GM20431 (cell line): ENCODE data around the gene PLSCR4.

ENCODE experiments used
- in situ Hi-C: fragments of 300-500 bp; cut with MseI, MboI; formaldehyde crosslinking; loops from one replicate; pipeline ENCODE4 v1.15.0; 2020; ENCODE audit warnings: low sequenced_read_pairs; ENCODE audit not compliant: unreplicated experiment

PLSCR4 gene

DNA sequence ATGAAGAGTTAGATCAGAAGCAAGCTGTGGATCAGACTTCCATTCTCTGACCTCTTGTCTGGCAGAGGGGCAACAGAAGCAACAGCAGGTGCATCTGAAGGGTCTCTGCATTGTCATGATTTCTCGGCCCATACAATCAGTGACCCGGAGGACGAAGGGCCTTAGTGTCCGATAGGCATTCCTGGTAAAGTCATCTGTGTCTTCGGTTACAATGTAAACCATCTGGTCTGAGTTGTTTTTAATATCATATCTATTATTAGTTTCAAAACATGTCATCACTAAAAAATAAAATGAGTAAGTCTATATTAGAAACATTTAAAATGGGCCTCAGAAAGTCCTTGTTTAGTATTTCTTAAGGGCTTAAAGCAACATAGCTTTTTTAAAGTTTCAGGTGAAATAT lies 51.1 kb downstream of the PLSCR4 start:
- in situ Hi-C loops, result loop anchor here (25.0 kb wide), 1 partner anchor 363 kb away; no protein-coding TSS in a partner anchor

DNA sequence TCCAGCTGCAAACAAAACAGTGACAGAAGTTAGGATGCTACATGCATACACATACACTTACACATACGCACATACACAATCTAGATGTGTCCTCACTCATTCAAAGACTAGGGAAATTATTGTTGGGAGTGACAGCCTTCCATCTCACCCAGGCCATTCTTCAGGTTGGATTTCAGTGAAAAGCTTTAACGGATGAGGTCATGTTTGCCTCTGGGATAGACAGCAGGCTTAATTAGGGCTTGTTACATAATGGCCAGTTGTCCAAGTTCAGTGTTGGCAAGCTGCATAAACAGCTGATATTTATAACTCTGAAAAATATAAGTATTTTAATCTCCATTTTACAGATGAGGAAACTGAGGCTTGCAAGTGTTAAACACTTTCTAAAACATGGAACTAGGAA lies 54.1 kb downstream of the PLSCR4 start:
- in situ Hi-C loops, result no loop called here

DNA sequence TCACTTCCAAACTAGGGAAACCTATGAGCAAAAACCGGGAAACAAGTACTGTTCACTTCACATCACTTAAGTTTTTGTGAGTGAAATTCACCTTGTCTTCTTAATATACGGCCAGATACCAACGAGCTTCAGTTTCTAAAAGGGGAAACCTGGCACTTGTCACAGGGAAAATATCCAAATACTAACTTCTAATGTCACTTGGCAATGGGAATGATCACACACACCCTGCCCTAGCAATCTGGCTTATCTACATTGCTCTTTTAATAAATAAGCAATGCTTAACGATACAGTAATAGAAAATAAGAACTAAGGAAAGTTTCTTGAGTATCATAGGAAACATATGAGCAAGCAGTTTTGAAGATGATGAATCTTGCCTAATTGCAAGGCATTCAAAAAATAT lies 55.3 kb downstream of the PLSCR4 start:
- in situ Hi-C loops, result no loop called here

DNA sequence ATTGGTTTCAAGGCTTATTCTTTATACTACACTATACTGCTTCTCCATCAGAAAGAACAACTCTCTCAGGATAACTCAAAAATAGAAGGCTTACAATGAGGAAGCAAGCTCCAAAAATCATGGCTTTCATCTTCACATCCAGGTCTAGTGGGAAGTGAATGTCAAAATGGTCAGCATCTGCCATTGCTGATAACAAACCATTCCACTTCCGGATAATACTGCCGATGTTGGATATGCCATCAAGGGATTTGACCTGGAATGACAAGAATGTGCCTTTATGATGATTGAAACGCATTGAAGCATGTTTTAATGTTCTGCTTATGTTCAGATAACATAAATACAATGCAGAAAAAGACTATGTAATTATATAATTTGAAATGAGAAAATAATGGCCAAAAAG lies 55.9 kb downstream of the PLSCR4 start:
- in situ Hi-C loops, result no loop called here

DNA sequence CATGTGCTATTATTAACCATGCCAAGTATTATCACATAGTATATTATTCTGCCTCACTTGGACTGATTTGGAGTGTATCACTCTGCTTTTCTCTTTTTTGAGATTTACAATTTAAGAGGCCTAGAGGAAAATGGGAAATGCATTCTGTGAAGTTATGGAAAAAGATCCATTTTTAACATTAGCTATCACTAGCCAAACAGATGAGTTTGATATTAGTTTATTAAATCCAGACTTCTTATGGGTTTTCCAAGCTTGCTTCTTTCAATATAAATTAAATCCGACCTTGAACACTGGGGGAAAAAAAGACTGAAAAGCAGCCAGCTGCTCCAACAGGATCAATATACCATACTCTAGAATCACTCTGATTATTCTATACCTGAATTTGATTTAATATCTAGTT lies 59.9 kb downstream of the PLSCR4 start:
- in situ Hi-C loops, result no loop called here

DNA sequence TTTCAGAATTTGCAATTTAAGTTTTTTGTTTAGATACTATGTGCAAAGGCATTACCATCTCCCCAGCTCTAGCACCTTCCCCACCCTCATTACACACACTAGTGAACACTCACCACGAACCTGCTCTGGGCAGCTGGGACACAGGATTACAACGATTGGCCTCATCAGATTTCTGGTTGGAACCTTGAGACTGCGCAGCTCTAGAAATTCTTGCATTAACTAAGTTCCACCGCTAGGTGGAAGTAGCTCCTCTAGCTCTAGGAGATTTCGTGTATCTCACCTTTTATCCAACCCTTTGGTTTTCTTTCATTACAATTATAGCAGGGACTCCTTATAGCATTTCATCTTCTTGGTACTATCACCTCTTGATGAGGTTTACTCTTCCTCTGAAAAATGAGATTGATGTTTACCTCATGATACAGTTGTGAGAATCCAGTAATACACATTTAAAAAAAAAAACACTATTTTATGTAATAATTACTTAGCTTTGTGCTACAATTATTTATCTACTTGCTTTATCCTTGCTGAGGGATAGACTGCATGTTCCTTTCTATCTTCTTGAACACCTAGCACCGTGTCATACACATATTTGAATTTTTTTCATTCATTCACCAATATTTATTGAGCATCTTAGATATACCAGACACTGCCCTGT lies 61.3 kb downstream of the PLSCR4 start:
- in situ Hi-C loops, result no loop called here

DNA sequence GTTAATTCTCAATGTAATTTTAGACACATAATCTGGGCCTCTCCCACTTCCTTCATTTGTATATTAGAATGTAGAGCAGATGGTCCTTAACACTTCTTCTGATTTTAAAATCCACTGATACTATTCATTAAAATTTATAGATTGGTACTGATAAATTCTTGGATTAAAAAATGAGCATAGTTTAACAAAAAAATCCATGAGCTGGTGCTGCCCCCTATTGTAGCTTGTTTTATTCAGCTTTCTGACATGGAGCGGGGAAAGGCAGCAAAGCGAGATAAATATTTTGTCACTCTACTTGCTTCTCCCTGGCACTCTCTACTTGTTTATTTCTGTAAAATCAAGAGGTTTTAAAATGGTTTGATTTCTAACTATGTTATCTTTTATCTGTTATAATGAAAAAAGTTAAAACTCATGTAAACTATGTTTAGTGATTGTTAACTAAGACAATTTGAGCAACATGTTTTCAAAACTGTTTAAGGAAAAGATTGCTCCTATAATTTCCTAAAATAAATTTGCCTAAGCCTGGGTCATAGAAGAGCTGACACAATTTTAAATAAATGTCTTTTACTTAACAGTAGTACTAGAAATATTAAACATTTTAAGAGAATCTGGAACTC lies 63.5 kb downstream of the PLSCR4 start:
- in situ Hi-C loops, result no loop called here

DNA sequence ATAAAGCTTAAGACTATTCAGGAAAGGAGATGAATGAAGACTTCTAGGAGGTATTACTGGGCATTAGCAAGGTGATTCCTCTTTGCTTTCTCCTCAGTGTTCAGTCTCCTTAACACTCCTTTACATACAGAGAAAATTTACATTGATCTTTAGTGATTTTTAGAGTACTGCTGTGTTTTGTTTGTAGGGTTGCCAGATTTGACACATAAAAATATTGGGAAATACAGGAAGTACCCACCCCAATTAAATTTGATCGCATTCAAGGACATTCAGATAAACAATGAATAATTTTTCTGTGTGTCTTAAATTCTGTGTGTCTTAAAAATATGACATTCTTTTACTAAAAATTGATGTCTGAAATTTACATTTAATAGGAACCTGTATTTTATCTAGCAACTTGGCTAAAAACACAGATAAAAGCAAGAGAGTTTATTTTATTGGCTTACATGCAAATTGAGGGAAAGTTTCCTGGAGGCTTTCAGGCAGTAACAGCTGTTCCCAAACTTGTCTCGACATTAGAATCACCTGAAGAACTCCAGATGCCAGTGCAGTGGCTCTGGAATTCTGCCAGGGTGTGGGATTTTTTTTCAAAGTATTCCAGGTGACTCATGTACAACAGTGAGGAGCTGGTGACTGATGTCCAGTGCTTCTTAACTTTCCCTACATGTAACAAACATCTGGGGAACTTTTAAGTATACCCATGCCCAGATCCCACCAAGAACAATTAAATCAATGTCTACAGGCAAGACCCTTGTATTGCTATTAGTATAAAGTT lies 66.5 kb downstream of the PLSCR4 start:
- in situ Hi-C loops, result no loop called here

DNA sequence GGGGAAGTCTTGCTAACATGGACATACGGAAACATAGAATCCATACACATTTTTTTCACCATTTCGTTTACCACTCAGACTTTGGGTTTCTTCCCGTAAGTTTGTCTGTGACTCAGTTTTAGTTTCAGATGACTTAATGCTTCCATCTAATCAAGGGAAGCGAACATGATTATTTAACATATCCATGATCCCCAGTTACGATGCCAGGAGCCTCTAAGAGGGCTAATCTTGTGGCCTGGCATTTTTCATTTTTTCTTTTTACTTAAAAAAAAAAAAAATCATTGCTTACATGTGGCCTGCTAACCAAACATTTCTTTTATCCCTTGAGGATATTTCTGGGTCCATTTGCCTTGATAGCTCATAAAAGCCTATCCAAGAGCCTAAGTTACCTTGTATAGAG lies 69.7 kb downstream of the PLSCR4 start:
- in situ Hi-C loops, result no loop called here

DNA sequence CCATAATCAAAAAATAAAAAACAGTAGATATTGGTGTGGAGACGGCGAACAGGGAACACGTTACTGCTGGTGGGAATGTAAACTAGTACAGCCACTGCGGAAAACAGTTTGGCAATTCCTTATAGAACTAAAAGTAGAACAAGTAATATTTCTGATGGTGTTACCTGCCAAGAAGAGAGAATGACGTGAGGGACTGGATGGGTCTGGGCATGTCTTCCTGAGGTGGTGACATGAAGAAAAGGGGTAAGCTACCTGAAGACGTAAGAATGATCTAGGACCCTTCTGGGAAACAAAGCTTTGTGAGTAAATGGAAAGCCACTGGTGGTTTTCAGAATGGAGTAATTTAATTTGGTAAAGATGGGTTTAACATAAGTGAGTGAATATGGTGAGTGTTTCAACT lies 70.5 kb downstream of the PLSCR4 start:
- in situ Hi-C loops, result no loop called here

DNA sequence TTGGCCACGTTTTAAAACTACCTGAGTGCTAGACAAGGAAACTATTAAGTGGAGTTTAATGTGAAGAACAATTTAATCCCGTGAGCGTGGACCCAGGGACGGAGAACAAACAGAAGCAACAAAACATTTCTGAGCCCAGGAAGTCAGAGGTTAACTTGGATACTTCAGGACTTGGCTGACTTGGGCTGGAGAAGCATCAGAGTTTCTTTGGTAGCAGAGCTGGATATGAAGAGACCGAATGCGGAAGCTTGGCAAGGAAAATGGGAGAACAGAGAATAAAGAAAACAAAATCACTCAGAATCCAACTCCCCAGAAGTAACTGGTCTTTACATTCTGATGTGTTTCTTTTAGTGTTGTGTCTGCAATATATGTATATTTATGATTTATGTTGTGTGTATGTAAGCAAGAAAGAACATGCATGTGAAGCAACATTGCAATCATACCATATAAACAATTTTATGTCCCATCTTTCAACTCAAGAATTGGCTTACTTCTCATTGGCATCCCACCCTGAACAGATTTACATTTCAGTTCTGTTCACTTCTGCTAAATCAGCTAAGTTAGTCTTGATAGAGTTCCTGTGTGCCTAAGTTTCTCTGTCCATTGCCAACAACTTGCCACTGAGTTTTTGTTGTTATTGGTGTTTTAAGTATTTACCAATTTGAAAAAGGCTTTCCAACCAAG lies 72.8 kb downstream of the PLSCR4 start:
- in situ Hi-C loops, result no loop called here

DNA sequence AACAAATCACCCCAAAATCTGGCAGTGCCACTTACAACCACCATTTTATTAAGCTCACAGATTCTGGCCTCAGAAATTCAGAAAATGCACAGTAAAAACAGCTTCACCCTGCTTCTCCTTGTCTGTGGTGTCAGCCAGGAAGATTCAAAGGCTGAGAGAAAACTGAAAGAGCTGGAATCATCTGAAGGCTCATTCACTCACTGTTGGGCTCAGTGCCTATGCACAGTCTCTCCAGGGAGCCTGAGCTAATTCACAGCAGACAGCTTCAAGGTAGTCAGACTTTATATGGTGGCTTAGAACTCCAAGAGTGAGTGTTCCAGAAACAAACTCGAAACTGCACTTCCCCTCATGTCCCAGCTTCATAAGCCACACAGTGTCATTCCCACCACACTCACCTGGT lies 73.4 kb downstream of the PLSCR4 start:
- in situ Hi-C loops, result no loop called here

DNA sequence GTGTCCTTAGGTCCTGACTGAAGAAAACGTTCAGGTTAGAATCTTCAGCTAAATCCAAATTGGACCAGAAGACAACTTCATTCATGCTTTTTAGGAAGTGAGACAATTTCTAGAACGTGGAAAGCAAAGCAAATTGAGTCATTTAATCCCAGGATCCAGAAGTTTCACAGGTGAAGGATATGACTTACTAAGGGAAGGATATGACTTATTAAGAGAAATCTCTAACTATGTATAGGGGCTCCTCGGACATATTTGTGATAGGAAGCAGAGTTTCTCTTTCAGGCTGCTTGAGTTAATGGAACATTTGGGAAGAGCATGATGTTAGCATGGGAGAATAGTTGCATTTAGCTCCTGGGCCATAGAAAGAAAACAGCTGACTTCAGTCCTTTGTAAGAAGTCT lies 73.8 kb downstream of the PLSCR4 start:
- in situ Hi-C loops, result no loop called here

DNA sequence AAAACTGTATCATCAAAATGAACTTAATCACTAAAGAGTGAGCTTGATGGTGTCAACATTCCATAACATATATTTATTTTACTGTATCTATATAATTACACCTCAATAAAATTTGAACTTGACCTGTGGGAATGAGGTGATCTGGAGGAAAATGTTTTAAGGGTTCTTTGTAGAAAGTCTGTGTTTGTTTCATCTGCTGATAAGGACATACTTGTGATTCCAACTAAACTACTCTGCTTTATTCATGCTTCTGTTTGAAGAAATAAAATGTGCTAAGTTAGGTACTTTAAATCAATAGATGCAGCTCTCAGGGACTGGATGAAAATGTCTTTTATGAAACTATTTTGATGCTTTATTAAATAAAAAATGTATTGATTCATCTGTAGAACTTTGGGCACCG lies 78.3 kb downstream of the PLSCR4 start:
- in situ Hi-C loops, result loop anchor here (25.0 kb wide), 1 partner anchor 110 kb away; no protein-coding TSS in a partner anchor

DNA sequence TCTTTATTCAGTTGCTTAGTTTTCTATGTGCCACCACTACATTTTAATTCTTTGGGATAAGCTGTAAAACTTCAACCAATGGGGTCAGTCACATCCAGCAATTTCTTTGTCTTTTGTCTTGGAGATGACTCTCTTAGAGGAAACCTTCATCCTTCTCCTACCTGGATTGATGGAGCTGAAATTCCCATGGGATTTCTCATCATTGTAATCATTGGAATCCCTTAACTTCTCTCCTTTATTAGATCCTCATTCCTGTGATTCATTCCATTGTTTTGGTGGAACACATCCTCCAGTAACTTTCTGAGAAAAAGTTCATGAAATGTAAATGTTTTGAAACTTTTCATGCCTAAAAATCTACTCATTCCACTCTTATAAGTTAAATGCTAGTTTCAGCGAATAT lies 80.3 kb downstream of the PLSCR4 start:
- in situ Hi-C loops, result loop anchor here (25.0 kb wide), 1 partner anchor 108 kb away; no protein-coding TSS in a partner anchor

DNA sequence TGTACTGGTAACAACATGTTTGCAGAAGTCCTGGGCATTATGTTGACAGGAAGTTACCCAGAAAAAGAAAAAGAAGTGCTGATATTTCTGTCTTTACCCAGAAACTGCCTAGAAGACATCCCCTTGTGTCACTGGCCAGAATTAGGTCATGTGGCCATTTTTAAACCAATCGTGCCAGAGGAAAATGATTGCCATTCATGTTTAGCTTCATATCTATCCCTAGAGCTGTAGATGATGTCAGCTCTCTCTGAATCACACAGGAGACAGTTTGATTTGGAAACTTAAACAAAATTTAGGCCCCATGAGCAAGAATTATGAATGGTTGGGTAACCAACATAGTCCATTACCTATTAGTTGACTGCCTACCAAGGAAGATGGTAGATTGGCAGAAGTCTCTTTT lies 81.0 kb downstream of the PLSCR4 start:
- in situ Hi-C loops, result loop anchor here (25.0 kb wide), 1 partner anchor 108 kb away; no protein-coding TSS in a partner anchor

DNA sequence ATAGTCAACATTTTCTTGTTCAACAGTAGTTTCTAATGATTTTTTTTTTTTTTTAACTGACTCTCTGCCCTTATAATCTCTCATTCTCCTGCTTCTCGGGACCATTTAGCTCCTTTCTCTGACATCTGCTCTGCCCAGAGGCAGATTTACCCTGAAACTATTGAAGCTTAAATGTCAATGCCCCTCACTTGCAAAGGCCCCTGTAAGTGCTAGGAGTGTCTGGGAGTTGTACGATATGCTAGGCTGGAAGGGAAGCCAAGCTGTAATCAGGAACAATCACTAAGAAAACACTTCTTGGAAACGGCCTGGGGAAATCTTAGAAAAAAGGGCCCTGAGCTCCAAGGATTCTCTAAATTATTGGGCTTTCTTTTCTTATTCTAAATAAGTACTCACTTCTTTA lies 84.1 kb downstream of the PLSCR4 start:
- in situ Hi-C loops, result loop anchor here (25.0 kb wide), 1 partner anchor 105 kb away; no protein-coding TSS in a partner anchor

DNA sequence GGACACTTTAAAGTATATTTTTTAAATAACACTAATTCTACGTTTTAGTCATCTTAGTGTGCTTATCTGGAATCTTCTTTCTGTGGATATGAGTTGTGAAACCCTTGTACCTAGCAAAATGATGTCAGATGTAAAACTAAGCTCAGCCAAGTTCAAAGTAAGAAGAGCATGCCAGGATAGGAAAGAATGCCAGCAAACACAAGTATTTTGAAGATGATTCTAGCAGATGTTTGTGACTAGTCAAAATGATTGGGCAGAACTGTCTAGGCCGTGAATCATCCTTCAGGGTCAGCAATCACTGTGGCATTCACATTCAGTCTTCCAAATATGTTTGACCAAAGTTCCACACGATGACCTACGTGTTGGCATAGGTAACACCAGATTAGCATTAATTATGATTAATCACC lies 84.5 kb downstream of the PLSCR4 start:
- in situ Hi-C loops, result loop anchor here (25.0 kb wide), 1 partner anchor 104 kb away; no protein-coding TSS in a partner anchor

DNA sequence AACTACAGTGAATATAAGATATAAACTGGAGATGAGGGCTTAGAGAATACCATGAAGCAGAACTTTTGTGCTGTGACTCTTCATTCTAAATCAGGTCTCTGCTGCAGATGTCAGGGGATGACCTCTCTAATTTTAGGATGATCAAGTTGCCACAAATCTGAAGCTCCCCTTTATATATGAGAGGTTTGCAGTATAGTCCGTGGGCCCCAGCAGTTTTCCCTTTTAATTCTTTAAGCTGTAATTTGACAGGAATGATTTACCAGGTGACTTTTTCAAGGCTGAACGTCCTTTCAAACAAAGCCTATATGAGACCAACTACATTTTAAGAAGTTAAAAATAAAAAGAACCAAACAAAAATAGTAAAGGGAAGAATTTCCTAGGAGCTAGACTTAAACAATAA lies 85.0 kb downstream of the PLSCR4 start:
- in situ Hi-C loops, result loop anchor here (25.0 kb wide), 1 partner anchor 104 kb away; no protein-coding TSS in a partner anchor
